Measurements from ENCODE around the gene MTCL1. TPM values are rescaled to one million over a fixed set of nuclear protein-coding genes. Genes with fewer than 3 reads are reported as not detected.

The MTCL1 gene
- total RNA-seq, 1 donor from 2014 or later = 2.9 TPM

GRCh38 chr18:8718401-8718913 is 13.1 kb downstream of the MTCL1 start:
- Mint-ChIP-seq H3K4me1 (no peaks in the 10 kb centered on the region), H3K36me3 (ENCODE audit: low read depth) (peaks cover 11% of the 10 kb centered on the region), H3K9me3 (no peaks in the 10 kb centered on the region), H3K27me3 (no peaks in the 10 kb centered on the region), H3K27ac (no peak overlapping the region), H3K4me3 (no peak overlapping the region)
- intact Hi-C loops (cut with micrococcal nuclease) = no loop called here
- DNase-seq = no peak
- ATAC-seq (ENCODE audit: low read depth) = no peak
- POLR2A ChIA-PET = no interaction called here
- CTCF ChIA-PET = no interaction called here
- no peak for TF ChIP-seq CTCF (IDR thresholded peaks at IDR 0.05)

- H3K9me3 Mint-ChIP-seq = no peaks in the 10 kb centered on the region
- no peak for DNase-seq
- CTCF ChIA-PET = no interaction called here
- TF ChIP-seq CTCF (IDR thresholded peaks at IDR 0.05) = no peak
- no peaks in the 10 kb centered on the region for H3K27me3 Mint-ChIP-seq
- H3K4me1 Mint-ChIP-seq = no peaks in the 10 kb centered on the region
- intact Hi-C loops (cut with micrococcal nuclease) = no loop called here
- H3K27ac Mint-ChIP-seq = no peak overlapping the region
- H3K4me3 Mint-ChIP-seq = no peak overlapping the region
- no peak for ATAC-seq (ENCODE audit: low read depth)
- POLR2A ChIA-PET = no interaction called here
- peaks cover 11% of the 10 kb centered on the region for H3K36me3 Mint-ChIP-seq (ENCODE audit: low read depth)
These were observed 13.8 kb downstream of the MTCL1 start for GRCh38 chr18:8719192-8719591.

- no peaks in the 10 kb centered on the region for H3K4me1 Mint-ChIP-seq
- DNase-seq (no peak), ATAC-seq (ENCODE audit: low read depth) (no peak)
- POLR2A ChIA-PET = no interaction called here
- H3K36me3 Mint-ChIP-seq (ENCODE audit: low read depth) = peaks cover 11% of the 10 kb centered on the region
- no peaks in the 10 kb centered on the region for H3K27me3 Mint-ChIP-seq
- CTCF ChIA-PET = no interaction called here
- H3K27ac Mint-ChIP-seq = no peak overlapping the region
- no peak for TF ChIP-seq CTCF (IDR thresholded peaks at IDR 0.05)
- intact Hi-C loops (cut with micrococcal nuclease) = no loop called here
- H3K4me3 Mint-ChIP-seq = no peak overlapping the region
- H3K9me3 Mint-ChIP-seq = no peaks in the 10 kb centered on the region
These were observed 14.8 kb downstream of the MTCL1 start for GRCh38 chr18:8720141-8720540.

GRCh38 chr18:8721094-8721669 is 15.8 kb downstream of the MTCL1 start:
- Mint-ChIP-seq H3K36me3 (ENCODE audit: low read depth) (peaks cover 11% of the 10 kb centered on the region), H3K4me3 (no peak overlapping the region), H3K4me1 (peaks cover under 1% of the 10 kb centered on the region), H3K9me3 (no peaks in the 10 kb centered on the region), H3K27me3 (no peaks in the 10 kb centered on the region), H3K27ac (no peak overlapping the region)
- DNase-seq = no peak
- ATAC-seq (ENCODE audit: low read depth) = no peak
- no peak for TF ChIP-seq CTCF (IDR thresholded peaks at IDR 0.05)
- POLR2A ChIA-PET = no interaction called here
- CTCF ChIA-PET = no interaction called here
- intact Hi-C loops (cut with micrococcal nuclease) = no loop called here

GRCh38 chr18:8721716-8722115 is 16.4 kb downstream of the MTCL1 start:
- Mint-ChIP-seq H3K36me3 (ENCODE audit: low read depth) (peaks cover 11% of the 10 kb centered on the region), H3K27ac (no peak overlapping the region), H3K4me1 (peaks cover 4% of the 10 kb centered on the region), H3K27me3 (no peaks in the 10 kb centered on the region), H3K9me3 (no peaks in the 10 kb centered on the region), H3K4me3 (no peak overlapping the region)
- ChIA-PET CTCF (no interaction called here), POLR2A (no interaction called here)
- TF ChIP-seq CTCF (IDR thresholded peaks at IDR 0.05) = no peak
- intact Hi-C loops (cut with micrococcal nuclease) = no loop called here
- no peak for DNase-seq
- ATAC-seq (ENCODE audit: low read depth) = no peak
